ENCODE data around the gene DTD1. TPM values are rescaled to one million over a fixed set of nuclear protein-coding genes. Genes with fewer than 3 reads are reported as not detected.
"Not testable (repeated sequence)": the region's sequence is repeated elsewhere in the genome, so short reads cannot be mapped to it uniquely, and the experiment has no call there.

The DTD1 gene
- total RNA-seq, 2 donors from 2014 or later = 31.2 to 51.6 TPM

- WGBS = 90% methylated on average over 7 of the region's 7 CpGs
- TF ChIP-seq, protein P1, sequence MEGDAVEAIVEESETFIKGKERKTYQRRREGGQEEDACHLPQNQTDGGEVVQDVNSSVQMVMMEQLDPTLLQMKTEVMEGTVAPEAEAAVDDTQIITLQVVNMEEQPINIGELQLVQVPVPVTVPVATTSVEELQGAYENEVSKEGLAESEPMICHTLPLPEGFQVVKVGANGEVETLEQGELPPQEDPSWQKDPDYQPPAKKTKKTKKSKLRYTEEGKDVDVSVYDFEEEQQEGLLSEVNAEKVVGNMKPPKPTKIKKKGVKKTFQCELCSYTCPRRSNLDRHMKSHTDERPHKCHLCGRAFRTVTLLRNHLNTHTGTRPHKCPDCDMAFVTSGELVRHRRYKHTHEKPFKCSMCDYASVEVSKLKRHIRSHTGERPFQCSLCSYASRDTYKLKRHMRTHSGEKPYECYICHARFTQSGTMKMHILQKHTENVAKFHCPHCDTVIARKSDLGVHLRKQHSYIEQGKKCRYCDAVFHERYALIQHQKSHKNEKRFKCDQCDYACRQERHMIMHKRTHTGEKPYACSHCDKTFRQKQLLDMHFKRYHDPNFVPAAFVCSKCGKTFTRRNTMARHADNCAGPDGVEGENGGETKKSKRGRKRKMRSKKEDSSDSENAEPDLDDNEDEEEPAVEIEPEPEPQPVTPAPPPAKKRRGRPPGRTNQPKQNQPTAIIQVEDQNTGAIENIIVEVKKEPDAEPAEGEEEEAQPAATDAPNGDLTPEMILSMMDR (IDR thresholded peaks at IDR 0.05) = no peak
- TF ChIP-seq POLR2AphosphoS5 (IDR thresholded peaks at IDR 0.05) = no peak
- TF ChIP-seq POLR2A (IDR thresholded peaks at IDR 0.05) = no peak
These were observed 161.7 kb downstream of the DTD1 start for GRCh38 chr20:18749528-18749927.

GRCh38 chr20:18750735-18751134, 162.9 kb downstream of the DTD1 start:
- 14% methylated on average over 1 of the region's 1 CpG for whole genome bisulfite sequencing

More at GRCh38 chr20:18749528-18749927, 161.7 kb downstream of the DTD1 start:
- Histone ChIP-seq H3K27me3 (replicated peaks; ENCODE audit: insufficient read depth) (no peaks in the 10 kb centered on the region), H3K36me3 (no peaks in the 10 kb centered on the region), H3K27ac (no peak overlapping the region), H3K4me3 (no peak overlapping the region), H3K4me1 (replicated peaks) (no peaks in the 10 kb centered on the region), H3K9me3 (no peaks in the 10 kb centered on the region)
- DNase-seq (ENCODE audit: low spot score) = no peak
- intact Hi-C loops (cut with DNase I) = no loop called here

GRCh38 chr20:18754030-18754652, 166.3 kb downstream of the DTD1 start:
- Histone ChIP-seq H3K9me3 (no peaks in the 10 kb centered on the region), H3K27me3 (replicated peaks; ENCODE audit: insufficient read depth) (no peaks in the 10 kb centered on the region), H3K36me3 (no peaks in the 10 kb centered on the region), H3K4me1 (replicated peaks) (no peaks in the 10 kb centered on the region), H3K4me3 (no peak overlapping the region), H3K27ac (no peak overlapping the region)
- intact Hi-C loops (cut with DNase I) = no loop called here
- TF ChIP-seq, protein P1 (IDR thresholded peaks at IDR 0.05) = no peak
- no peak for TF ChIP-seq POLR2AphosphoS5 (IDR thresholded peaks at IDR 0.05)
- TF ChIP-seq POLR2A (IDR thresholded peaks at IDR 0.05) = no peak
- 62% methylated on average over 5 of the region's 5 CpGs for WGBS
- DNase-seq (ENCODE audit: low spot score) = no peak

More at GRCh38 chr20:18750735-18751134, 162.9 kb downstream of the DTD1 start:
- H3K27me3 ChIP-seq (replicated peaks; ENCODE audit: insufficient read depth) = no peaks in the 10 kb centered on the region
- intact Hi-C loops (cut with DNase I) = no loop called here
- H3K4me3 ChIP-seq = no peak overlapping the region
- H3K27ac ChIP-seq = no peak overlapping the region
- no peaks in the 10 kb centered on the region for H3K36me3 ChIP-seq
- no peaks in the 10 kb centered on the region for H3K4me1 ChIP-seq (replicated peaks)
- no peak for TF ChIP-seq POLR2A (IDR thresholded peaks at IDR 0.05)
- TF ChIP-seq, protein P1 (IDR thresholded peaks at IDR 0.05) = no peak
- no peak for TF ChIP-seq POLR2AphosphoS5 (IDR thresholded peaks at IDR 0.05)
- no peaks in the 10 kb centered on the region for H3K9me3 ChIP-seq
- DNase-seq (ENCODE audit: low spot score) = no peak

GRCh38 chr20:18754653-18755045, 166.8 kb downstream of the DTD1 start:
- H3K27ac ChIP-seq = no peak overlapping the region
- intact Hi-C loops (cut with DNase I) = no loop called here
- no peak for DNase-seq (ENCODE audit: low spot score)
- no peak for TF ChIP-seq POLR2A (IDR thresholded peaks at IDR 0.05)
- TF ChIP-seq POLR2AphosphoS5 (IDR thresholded peaks at IDR 0.05) = no peak
- TF ChIP-seq, protein P1 (IDR thresholded peaks at IDR 0.05) = no peak
- H3K36me3 ChIP-seq = no peaks in the 10 kb centered on the region
- H3K4me1 ChIP-seq (replicated peaks) = no peaks in the 10 kb centered on the region
- H3K4me3 ChIP-seq = no peak overlapping the region
- no peaks in the 10 kb centered on the region for H3K9me3 ChIP-seq
- WGBS = 87% methylated on average over 3 of the region's 3 CpGs
- no peaks in the 10 kb centered on the region for H3K27me3 ChIP-seq (replicated peaks; ENCODE audit: insufficient read depth)

DNA sequence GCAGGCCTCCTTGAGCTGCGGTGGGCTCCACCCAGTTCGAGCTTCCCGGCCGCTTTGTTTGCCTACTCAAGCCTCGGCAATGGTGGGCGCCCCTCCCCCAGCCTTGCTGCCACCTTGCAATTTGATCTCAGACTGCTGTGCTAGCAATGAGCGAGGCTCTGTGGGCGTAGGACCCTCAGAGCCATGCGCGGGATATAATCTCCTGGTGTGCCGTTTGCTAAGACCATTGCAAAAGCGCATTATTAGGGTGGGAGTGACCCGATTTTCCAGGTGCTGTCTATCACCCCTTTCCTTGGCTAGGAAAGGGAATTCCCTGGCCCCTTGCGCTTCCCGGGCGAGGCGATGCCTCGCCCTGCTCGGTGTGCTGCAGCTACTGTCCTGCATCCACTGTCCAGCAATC, 173.0 kb downstream of the DTD1 start:
- WGBS = 93% methylated on average over 19 of the region's 19 CpGs
- H3K36me3 ChIP-seq; H3K27me3 ChIP-seq (replicated peaks; ENCODE audit: insufficient read depth); DNase-seq (ENCODE audit: low spot score); intact Hi-C loops (cut with DNase I); H3K27ac ChIP-seq; H3K9me3 ChIP-seq; H3K4me1 ChIP-seq (replicated peaks); H3K4me3 ChIP-seq: not testable (repeated sequence)
